Mucosa of descending colon (tissue), 3 donors: ENCODE data around the gene KCTD16. TPM values are rescaled to one million over a fixed set of nuclear protein-coding genes. Genes with fewer than 3 reads are reported as not detected.

Source experiments
- ATAC-seq: fragments of 200-7000 bp; cut with Tn5 transposase; one replicate; pipeline ENCODE4 v1.9.1; 2020; ENCODE audit warnings: mild to moderate bottlenecking, moderate library complexity
- DNase-seq, 3 donors: peaks; one replicate each; pipeline ENCODE4 v3.0.0-alpha.2; 2020
- H3K36me3 ChIP-seq: fragments of 200-600 bp; one replicate; pipeline ENCODE4 v1.8.0; 2021; ENCODE audit warnings: low read depth, mild to moderate bottlenecking
- H3K4me1 ChIP-seq: fragments of 200-600 bp; one replicate; pipeline ENCODE4 v1.8.0; 2021; ENCODE audit warnings: low read depth, mild to moderate bottlenecking
- H3K4me3 ChIP-seq: fragments of 200-600 bp; one replicate; pipeline ENCODE4 v1.8.0; 2021; ENCODE audit warnings: mild to moderate bottlenecking
- H3K9me3 ChIP-seq: fragments of 200-600 bp; one replicate; pipeline ENCODE4 v1.8.0; 2021; ENCODE audit warnings: mild to moderate bottlenecking
- CTCF ChIP-seq: fragments of 200-600 bp; IDR thresholded peaks from one replicate; pipeline ENCODE4 v1.8.0; 2022; ENCODE audit warnings: antibody characterized with exemption, mild to moderate bottlenecking
- intact Hi-C, 2 donors: fragments of 100-400 bp; cut with DNase I in 1 of 2; cut with micrococcal nuclease in 1 of 2; formaldehyde crosslinking; loops; one replicate each; pipeline versions ENCODE4 v1.11.0 to v1.11.1; 2022; cut with DNase I, micrococcal nuclease
- total RNA-seq, 3 donors: library from RNA; stranded (reverse); fragmentation: NEBNext Ultra II Directional in 2 of 3; extraction: Animal tissue kit (Norgen Biotek cat#: 25700) in 2 of 3; gene quantifications; one replicate each; pipeline versions ENCODE4 v1.2.1 to v1.2.4, GENCODE V29; 2021 to 2023
- donor health status: DM: no; HTN: no; CAD: no; lungs with moderate emphysema.
- donor health status: DM: no; HTN: no; CAD: no.
- donor health status: DM: no; HTN: yes; CAD: no.

Gene KCTD16
- total RNA-seq, 3 donors from 2014 or later, result 0.07 to 0.22 (median 0.12) TPM

GRCh38 chr5:144310621-144311020 is 139.9 kb downstream of the KCTD16 start:
- DNase-seq (no peak), ATAC-seq (no peak)
- intact Hi-C loops, result no loop called here
- no peaks in the 10 kb centered on the region for H3K4me1 ChIP-seq
- H3K9me3 ChIP-seq, result no peaks in the 10 kb centered on the region
- H3K4me3 ChIP-seq, result no peak overlapping the region
- no peak for TF ChIP-seq CTCF
- no peaks in the 10 kb centered on the region for H3K36me3 ChIP-seq

GRCh38 chr5:144313147-144313726 is 142.6 kb downstream of the KCTD16 start:
- H3K4me1 ChIP-seq, result no peaks in the 10 kb centered on the region
- DNase-seq (peak in 1 of 3 donors; percentile 56), ATAC-seq (no peak)
- TF ChIP-seq CTCF, result no peak
- no peaks in the 10 kb centered on the region for H3K36me3 ChIP-seq
- no peaks in the 10 kb centered on the region for H3K9me3 ChIP-seq
- H3K4me3 ChIP-seq, result no peak overlapping the region
- intact Hi-C loops, result no loop called here

GRCh38 chr5:144315026-144315425 is 144.4 kb downstream of the KCTD16 start:
- DNase-seq (no peak), ATAC-seq (no peak)
- TF ChIP-seq CTCF, result no peak
- no peaks in the 10 kb centered on the region for H3K36me3 ChIP-seq
- H3K4me3 ChIP-seq, result no peak overlapping the region
- H3K4me1 ChIP-seq, result no peaks in the 10 kb centered on the region
- intact Hi-C loops, result no loop called here
- H3K9me3 ChIP-seq, result no peaks in the 10 kb centered on the region

GRCh38 chr5:144315994-144316634 is 145.4 kb downstream of the KCTD16 start:
- ATAC-seq, result peak; percentile 99
- Histone ChIP-seq H3K4me3 (no peak overlapping the region), H3K36me3 (no peaks in the 10 kb centered on the region), H3K9me3 (no peaks in the 10 kb centered on the region), H3K4me1 (no peaks in the 10 kb centered on the region)
- TF ChIP-seq CTCF, result no peak
- intact Hi-C loops, result no loop called here
- peak; percentile 29 to 80 (median 52) for DNase-seq

GRCh38 chr5:144318011-144318410 is 147.3 kb downstream of the KCTD16 start:
- H3K4me3 ChIP-seq, result no peak overlapping the region

More at GRCh38 chr5:144318011-144318410, 147.3 kb downstream of the KCTD16 start:
- Histone ChIP-seq H3K36me3 (no peaks in the 10 kb centered on the region), H3K9me3 (no peaks in the 10 kb centered on the region), H3K4me1 (no peaks in the 10 kb centered on the region)
- no peak for ATAC-seq
- DNase-seq, result no peak
- no peak for TF ChIP-seq CTCF
- intact Hi-C loops, result no loop called here
